CD4-positive, alpha-beta T cell treated with Interleukin-4 for 1 hour (primary cell): Measurements from ENCODE around the gene DCTN4.

Source experiments
- DNase-seq, 2 donors: peaks; one replicate each; pipeline ENCODE4 v3.0.0-alpha.2; 2020 to 2022

Gene DCTN4

DNA sequence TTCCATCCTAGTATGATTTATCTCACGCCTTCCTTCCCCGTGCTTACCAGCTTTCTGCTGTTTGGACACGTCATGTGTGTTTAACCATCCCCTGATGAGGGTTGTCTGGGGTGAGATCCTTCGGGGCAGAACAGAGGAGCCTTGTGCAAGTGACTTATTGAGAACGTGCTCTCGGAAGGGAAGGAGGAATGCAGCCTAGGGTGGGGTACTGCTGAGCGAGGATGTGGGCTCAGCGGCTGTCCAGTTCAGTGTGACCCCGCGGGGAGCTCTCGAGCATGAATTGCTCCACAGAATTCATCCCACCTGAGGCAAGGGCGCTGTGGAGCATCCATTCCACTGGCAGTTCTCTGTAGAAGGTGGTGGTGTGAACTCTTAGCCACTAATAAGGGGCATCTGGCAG, 93.8 kb downstream of the DCTN4 start:
- no peak for DNase-seq

DNA sequence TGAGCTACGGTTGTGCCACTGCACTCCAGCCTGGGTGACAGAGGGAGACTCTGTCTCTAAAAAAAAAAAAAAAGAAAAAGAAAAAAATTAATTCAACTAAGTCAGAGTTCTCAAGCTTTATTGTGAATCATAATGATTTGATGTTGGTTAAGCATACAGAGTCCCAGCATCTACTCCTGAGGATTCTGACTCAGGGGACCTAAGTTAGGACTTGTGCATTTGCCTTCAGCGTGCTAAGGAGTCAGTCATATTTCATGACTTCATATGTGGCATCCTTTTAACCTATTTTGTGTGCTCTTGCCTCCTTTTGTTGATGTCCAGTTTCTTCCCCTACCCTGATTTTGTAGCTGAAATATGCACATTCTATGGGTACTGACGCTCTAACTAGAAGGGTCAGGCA, 94.9 kb downstream of the DCTN4 start:
- DNase-seq, result no peak

DNA sequence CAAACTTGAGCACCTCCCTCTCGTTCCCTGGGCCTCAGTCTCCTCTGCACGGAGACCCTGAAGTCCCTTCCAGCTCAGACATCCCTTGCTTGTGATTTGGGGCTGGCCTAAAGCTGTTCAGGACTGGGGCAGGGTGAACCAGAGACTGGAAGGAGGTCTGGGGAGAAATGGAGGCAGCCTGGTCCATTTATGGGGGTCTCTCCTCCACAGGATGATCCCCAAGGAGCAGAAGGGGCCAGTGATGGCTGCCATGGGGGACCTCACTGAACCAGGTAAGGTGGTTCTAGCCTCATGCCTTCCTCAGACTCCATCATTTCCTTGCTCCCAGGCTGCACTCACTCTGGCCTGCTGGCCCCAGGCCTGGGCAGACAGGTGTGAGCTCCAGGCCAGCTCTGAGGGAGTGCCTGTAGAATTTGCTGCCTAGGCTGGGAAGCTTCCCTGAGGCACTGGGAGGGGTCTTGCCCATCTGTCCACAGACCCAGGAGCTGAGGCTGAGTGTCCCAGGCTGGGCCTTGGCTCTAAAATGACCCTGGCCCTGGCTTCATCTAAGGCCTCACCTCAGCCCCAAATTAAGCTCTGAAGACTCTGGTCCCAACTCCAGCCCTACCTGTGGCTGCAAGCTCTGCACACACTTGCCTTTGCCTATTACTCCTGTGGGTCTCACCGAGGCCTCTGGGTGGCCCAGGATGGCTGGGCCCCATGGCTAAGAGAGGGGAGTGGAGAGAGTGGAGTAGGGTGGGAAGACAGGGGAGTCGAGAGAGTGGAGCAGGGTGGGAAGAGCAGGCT, 95.9 kb downstream of the DCTN4 start:
- DNase-seq, result no peak

DNA sequence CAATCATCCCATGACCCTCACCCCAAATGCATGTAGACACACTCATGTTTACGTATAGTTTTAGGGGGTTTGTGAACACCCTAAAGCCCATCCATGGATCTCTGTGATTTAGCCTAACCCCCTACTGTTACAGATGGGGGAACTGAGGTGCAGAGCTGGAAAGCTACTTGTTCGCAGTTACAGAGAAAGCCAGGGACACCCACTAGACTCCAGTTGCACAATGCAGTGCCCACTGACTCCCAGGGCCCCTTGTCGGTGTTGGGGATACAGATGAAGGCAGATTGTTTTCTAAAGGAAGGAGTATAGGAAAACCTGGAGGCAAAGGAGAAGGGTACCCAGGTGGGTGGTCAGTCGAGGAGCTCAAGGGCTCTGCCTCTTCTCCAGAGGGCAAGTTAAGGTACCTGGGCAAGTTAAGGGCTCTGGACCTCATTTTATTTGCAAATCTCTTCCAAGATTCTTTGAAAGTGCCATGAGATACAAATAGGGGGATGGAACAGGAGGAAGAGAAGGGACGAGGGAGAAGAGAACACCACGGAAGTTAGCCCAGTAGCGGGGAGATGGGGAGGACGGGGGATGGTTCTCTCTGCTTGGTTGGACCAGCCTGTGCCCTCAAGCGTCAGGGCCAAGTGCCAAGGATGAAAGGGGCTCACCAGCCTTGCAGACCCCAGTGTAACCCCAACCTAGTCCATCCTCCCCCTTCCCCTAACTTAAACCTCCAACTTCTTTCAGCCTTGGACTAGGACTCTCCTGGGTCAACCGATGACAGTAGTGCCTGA, 96.8 kb downstream of the DCTN4 start:
- DNase-seq, result no peak

DNA sequence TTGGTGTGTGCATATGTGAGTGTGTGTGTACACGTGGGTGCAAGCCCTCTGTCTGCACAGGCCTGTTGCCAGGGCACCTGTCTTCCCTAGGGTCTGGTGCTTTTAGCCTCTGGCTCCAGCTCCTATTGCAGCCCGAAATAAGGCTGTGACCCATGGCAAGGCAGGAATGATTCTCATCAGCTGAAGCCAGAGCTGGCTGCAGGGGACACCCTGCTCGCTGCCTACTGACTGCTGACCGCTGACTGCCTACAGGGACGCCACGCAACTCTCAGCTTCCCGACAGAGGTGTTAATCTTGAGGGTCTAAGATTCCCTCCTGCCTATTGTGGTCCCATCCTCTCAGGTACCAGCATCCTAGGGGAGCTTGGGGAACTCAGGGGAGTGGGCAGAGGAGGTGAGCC, 97.7 kb downstream of the DCTN4 start, which contains the start of gene MYOZ3:
Gene MYOZ3, plus strand, starts transcription at position 166 of the 400 bp plus-strand sequence. CDS start 1,691 bp downstream, outside the sequence.
- DNase-seq, result no peak

DNA sequence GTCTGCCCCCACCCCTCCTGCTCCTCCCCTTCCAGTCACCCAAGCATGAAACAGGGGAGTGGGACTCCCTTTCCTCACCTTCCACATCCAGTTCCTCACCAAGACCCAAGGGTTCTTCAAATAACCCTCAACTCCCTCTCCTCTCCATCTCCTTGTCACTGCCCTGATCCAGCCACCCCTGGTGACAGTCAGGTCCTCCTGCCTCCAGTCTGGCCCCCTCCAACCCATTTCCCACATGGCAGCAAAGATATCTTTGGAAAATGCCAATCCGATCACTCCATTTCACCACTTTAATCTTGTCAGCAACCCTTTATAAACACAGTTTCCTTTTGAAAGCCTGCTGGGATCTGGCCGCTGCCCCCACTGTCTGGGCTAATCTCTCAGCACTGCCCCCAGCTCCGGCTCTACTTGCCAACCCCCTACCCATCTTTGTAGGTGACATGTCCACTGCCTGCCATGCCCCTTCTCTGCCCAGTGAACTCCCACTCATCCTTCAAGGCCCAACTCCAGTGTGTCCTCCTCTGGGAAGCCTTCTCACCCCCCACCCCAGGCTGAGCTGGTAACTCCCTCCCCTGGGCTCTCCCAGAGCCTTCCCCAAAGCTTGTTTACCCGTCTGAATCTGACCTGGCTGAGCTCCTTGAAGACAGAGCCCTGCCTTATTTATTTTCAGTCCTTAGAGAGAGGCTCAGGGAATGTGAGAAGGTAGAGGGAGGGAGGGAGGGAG, 98.5 kb downstream of the DCTN4 start:
- DNase-seq, result no peak

DNA sequence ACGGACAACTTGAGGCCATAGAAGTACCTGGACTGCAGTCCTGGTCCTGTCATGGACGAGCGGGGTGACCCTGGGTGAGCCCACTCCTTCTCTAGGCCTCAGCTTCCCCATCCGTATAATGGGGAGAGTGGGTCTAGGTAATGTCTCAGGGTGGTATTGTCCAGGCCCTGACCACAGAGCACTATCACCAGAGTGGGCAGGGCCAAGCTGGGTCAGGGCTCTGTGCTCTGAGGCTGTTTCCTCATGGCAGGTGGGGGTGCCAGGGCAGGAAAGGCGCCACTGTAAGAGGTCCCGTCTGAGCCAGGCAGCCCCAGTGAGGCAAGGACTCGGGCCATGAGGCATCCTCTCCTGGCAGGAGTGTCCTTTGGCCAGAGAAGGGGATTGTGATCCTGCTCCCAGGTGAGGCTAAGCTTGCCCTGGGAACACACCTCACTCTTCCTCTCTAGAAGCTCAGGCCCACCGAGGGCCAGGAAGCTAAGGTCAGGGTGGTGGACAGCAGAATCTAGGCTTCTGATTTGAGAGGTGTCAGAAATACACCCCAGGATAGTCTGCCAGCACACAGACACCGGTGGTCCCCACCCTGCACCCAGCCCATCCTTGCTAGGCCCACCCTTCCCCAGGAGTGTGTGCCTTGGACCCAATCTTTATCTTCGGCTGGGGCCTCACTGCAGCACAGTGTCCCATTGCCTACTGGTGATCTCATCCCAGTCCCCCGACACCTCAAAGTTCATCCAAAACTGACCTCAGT, 99.3 kb downstream of the DCTN4 start:
- no peak for DNase-seq

DNA sequence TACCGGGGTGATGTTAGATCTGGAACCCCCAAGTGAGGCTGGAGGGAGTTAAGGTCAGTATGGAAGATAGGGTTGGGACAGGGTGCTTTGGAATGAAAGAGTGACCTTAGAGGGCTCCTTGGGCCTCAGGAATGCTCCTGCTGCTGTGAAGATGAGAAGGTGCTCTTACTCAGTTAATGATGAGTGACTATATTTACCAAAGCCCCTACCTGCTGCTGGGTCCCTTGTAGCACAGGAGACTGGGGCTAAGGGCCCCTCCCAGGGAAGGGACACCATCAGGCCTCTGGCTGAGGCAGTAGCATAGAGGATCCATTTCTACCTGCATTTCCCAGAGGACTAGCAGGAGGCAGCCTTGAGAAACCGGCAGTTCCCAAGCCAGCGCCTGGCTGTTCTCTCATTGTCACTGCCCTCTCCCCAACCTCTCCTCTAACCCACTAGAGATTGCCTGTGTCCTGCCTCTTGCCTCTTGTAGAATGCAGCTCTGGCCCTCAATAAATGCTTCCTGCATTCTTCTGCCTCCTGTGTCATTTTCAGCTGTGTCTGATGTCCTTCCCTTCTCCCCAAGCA, 100.0 kb downstream of the DCTN4 start:
- no peak for DNase-seq
